ENCODE measurements around the gene WNT9A.

GRCh38 chr1:227897704-227898438, 49.9 kb downstream of the WNT9A start:
- TF ChIP-seq CTCF (IDR thresholded peaks at IDR 0.05; ENCODE audit: poor library complexity, severe bottlenecking) (no peak), POLR2AphosphoS5 (IDR thresholded peaks at IDR 0.05) (no peak)

Data from neural cell (in vitro differentiated cells).